GM23248 (cell line): ENCODE measurements around the gene GCLM.

Source experiments
- EZH2 ChIP-seq: fragments of 200-600 bp; sonication (generic); IDR thresholded peaks from 2 replicates; pipeline ENCODE4 v1.6.1; 2018; ENCODE audit warnings: antibody characterized with exemption, mild to moderate bottlenecking; ENCODE audit not compliant: insufficient read depth, poor library complexity, severe bottlenecking
- EZH2phosphoT487 ChIP-seq: fragments of 200-600 bp; sonication (generic); IDR thresholded peaks from 2 replicates; pipeline ENCODE4 v1.6.1; 2018; ENCODE audit warnings: antibody characterized with exemption, moderate library complexity, mild to moderate bottlenecking, low read depth; ENCODE audit not compliant: insufficient read depth

DNA sequence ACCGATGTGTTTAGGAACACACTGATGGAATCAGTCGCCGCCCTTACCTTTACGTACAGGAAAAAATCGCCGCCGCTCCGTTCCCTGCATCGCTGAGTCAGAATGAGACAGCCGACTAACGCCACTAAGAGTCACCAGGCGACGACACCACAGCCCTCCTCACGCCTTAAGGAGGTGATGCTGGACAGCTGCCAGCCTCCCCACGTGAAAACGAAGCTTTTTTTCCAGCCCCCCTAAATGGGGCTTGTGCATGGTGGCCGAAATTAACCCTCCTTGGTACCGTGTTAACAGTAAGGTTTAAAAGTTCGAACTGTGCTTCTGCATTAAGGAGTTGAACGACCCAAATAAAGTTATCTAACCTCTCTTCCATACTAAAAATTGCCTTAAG is 30.7 kb downstream of the GCLM start:
- TF ChIP-seq EZH2 = no peak
- TF ChIP-seq EZH2phosphoT487 = no peak
